C4-2B (cell line): ENCODE results near the gene HLCS.

Source experiments
- CTCF ChIP-seq: fragments of 450-650 bp; conservative IDR thresholded peaks from 2 replicates; pipeline ENCODE4 v1.5.1; 2017; ENCODE audit warnings: mild to moderate bottlenecking
- ZFX ChIP-seq: fragments of 450-650 bp; IDR thresholded peaks from 2 replicates; pipeline ENCODE4 v1.6.1; 2017

GRCh38 chr21:36729310-36729970 is 237.0 kb downstream of the HLCS start:
- TF ChIP-seq CTCF (no peak), ZFX (no peak)
